HG02798 (cell line): ENCODE measurements around the gene RHEBL1.
A peak's percentile ranks its signal among the peaks of the same experiment; 100 is the strongest.

Experiments
- ATAC-seq: cut with Tn5 transposase; IDR thresholded peaks from one replicate; pipeline ENCODE4 v1.9.1; 2021; ENCODE audit warnings: mild to moderate bottlenecking; ENCODE audit not compliant: unreplicated experiment, poor library complexity

Gene RHEBL1, protein sequence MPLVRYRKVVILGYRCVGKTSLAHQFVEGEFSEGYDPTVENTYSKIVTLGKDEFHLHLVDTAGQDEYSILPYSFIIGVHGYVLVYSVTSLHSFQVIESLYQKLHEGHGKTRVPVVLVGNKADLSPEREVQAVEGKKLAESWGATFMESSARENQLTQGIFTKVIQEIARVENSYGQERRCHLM

DNA sequence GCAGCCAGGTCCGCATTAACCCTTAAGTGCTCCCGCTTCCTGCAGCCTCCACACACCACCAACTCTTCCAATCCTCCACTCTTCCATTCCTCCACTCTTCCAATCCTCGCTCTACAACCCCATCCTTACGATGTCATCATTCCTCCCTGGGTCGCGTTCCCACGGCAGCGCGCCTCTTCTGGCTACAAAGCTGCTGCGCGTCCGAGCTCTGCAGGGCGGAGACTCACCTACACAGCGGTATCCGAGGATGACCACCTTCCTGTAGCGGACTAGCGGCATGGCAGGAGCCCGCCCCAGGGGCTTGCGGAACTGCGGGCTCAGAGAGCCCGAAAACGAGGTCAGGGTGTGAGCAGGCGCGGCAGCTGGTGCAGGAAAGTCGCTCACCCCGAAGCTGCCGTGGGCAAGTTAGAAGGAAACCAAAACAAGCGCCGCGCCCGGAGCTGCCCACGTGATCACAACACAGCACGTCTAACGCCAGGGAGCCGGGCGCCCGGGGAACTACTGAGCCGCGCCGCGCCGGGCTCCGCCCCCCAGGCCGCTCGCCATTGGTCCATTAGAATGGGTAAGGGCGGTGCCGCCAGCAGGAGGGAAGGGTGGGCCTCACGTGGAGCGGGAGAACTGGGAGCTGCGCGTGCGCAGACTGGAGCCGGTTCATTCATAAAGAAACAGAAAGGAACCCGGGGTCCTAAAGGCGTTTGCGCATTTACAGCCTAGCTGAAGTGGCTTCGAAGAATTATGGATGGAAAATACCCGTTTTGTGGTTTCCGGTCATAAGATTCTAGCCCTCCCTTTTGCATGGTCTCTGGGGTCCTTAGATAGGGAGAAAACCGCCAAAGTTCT, at the start of gene RHEBL1:
TSS of gene RHEBL1 (minus strand) at position 473 of the 840 bp plus-strand sequence. CDS start at position 279, 194 bp downstream.
- peak; percentile 99 for ATAC-seq

DNA sequence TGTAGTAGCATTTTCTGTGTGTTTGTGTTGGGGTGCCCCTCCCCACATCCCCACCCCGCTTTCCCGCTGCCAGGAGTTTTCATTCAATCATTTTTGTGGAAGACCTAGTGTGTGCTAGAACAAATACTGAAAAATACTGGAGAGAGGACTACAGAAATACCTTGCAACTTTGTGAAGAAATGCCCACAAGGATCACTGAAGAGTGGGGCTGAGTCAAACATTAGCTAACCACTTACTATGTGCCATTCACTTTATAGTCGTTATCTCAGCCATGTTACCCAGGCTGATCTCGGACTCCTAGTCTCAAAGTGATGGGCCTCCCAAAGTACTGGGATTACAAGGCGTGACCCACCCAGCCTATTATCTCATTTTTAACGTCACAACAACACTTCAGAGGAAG, 41.4 kb upstream of the RHEBL1 start:
- no peak for ATAC-seq

DNA sequence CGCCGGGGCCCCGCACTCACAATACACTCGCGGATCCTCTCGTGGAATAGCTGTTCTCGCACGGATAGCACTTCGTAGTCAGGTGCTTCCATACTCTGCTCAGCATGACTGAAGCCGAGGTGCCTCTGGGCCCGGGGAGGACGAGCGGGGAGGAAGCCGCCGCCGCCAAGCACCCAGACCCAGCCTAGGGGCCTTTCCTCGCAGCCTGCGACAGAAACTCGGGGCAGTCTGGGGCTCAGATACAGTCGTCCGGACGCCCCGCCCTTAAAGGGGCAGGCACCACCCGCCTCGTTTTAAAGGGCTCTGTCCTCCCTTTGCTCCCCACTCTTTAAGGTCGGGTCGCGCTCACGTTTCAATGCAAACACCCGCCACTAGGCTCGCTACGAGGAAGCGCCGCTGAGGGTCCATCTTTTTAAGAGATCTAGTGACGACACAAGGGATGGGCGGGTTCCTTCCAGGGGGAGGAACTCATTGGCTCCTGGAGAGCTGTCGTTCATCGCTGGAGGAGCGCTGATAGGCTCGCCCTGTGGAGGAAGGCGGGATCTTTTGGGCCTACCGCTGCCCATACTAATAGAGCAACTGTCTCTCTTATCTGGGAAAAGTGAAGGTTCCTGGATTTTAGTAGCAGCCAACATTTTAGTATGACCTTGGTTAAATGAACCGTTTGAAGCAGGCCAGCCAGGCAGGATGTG, 40.8 kb upstream of the RHEBL1 start, which contains the start of gene LMBR1L:
TSS of gene LMBR1L (minus strand) at position 384 of the 692 bp plus-strand sequence. CDS start at position 92, 292 bp downstream.
- peak; percentile 99 for ATAC-seq

DNA sequence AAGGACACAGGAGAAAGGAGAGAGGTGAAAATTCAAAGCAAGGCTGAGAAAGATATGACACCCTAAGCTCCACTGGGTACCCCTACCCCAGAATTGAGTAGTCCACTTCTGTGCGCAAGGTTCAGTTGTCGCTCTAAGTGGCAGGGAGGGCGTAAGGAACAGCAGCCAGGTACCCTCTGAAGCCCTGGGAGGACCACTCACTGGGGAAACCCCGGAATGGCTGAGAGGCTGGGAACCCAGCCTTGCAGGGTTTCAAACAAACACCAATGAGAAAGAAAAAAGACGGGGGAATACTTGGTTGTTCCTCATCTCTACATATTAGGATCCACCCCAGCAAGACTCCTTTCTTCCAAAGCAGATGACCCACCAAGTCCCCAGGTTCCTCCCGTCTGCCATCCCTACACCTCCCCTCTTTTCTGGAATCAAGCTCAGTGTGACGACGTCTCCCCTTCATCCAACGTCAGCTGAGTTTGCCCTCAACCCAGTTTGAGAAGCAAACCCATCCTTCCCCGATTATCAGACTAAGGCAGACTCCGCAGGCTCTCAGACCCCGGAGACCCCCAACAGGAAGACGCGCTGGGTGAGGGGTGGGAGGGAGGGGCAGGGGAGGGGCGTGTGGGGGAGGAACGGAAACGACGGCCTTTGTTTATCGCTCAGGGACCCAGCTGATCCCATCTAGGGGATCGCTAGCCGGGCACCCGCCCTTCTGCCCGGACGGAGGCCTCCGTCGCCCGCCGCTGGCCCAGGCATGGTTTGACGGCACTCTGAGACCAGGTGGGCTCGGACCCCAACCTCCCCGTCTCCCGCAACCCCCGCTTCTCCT, 40.1 kb upstream of the RHEBL1 start:
- no peak for ATAC-seq

DNA sequence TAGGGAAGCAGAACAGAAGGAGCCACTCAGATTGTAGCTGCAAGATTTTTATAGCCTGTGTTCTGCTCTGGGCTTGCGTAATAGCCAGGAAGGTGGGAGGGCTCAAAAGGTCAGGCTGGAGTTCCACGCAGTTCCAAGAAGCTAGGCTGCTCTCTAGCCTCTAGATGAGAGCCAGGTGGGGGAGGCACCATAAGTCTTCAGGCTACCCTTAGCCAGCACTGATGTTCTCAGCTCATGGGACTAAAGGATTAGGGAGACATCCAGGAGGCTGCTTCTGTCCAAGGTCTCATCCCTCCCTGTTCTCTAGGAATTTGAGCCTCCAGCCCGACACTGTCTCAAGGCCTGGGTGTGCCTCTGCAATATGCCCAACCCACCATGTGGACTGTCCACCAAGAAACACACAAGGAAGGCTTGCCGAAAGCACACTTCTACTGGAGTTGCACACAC, 39.2 kb upstream of the RHEBL1 start:
- no peak for ATAC-seq

DNA sequence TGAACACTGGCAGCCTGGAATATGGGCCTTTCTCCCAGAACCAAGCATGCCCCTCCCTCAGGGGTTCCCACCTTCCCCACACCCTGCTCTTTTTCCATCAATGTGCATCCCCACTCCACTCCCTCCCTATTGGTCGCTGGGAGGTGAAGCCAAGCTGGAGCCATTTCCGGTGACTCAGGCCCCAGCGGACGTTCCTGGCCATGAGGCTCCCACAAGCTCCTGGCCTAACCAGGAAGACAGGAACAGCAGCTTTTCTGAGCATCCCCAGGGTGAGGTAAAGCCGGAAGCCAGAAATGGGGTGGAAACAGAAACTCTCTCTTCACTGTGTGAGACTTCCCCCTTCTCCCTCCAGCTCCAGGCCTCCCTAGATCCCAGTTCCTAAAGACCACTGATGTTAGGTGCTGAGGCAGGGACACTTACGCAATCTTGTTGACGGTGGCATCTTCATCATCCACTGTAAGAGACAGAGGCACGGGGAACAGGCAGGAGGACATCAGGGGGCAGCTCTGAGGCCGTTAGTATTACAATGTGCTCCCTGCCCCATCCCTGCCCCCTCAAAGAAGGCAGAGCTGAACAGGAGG, 35.8 kb upstream of the RHEBL1 start:
- no peak for ATAC-seq

DNA sequence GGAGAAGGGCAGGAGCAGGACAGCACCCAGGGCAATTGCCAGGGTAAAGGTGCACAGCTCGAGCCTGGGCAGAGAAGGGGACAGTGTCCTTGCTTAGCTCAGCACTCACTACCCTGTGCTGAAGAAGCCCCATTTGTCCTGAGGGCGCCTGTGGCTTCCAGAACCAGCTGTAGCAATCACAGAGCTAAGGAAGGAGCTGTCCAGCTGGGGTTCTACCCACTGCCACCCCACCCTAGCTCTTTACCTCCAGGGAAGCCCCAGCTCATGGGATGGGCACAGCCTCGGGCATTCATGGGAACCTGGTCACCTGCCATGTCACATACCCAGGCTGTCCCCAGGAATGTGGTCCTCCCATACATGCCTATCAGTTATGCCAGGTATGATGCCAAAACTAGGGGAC, 35.0 kb upstream of the RHEBL1 start:
- ATAC-seq, result no peak

DNA sequence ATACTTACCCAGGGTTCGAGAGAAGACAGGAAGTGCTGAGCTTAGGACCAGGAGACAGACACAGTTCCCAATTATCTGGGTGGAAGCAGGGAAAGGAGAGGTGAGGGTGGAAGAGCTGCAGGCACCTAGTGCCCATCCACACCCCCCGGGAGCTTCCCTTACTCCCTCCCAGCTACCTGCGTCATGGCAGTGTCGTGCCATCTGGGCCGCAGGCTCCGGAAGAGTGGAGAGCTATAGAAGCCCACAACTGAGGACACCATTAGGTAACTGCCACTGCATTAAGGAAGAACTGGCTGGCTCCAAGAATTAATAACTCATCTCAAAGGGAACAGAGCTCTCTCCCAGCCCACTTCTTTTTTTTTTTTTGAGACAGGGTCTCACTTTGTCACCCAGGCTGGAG, 30.6 kb upstream of the RHEBL1 start:
- no peak for ATAC-seq

DNA sequence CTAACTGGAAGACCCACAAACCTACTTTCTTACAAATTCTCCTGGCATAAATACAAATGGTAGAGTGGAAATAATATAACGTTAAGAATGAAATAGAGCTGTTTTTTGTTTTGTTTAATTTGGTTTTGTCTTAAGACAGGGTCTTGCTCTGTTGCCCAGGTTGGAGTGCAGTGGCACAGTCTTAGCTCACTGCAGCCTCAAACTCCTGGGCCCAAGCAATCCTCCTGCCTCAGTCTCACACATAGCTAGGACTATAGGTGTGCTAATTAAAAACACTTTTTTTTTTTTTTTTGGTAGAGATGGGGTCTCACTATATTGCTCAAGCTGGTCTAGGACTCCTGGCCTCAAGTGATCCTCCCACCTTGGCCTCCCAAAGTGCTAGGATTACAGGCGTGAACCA, 28.9 kb upstream of the RHEBL1 start:
- ATAC-seq, result no peak

DNA sequence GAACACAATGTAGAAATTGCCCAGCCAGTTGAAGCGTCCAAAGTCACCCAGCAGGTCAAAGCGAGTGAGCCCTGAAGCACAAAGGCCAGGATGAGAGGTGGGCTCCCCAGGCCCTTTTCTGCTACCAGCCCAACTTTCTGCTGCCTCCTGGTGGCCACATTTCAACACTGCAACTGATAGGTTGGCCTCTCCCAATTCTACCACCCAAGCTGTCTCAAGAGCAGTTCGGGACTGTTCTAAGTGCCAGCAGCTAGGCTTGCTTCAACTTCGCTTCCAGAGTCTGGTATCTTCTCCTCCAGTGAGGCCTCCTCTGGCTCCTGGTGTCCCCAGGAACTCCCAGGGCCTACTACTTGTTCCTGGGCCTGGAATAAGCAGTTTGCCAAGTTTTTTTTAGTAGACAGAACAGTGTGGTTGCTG, 28.3 kb upstream of the RHEBL1 start:
- ATAC-seq, result no peak

DNA sequence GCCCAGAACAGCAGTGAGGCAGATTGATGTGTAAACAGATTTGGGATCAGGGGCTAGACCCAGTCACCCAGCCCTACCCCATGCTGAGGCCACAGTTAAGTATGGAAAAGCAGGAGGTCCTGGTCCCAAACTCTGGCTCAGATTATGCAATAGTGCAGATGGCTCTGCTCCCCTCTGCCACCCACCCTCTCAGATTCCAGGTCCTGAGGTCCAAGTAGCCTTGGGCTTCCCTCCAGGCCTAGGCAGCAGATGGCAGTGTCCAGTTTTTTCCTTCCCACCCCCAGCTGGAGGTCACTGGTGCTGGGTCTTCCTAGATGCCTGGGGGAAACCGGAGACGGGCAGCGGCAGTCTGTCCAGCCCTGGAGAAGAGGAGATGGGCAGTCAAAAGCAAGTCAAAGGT, 27.6 kb upstream of the RHEBL1 start:
- ATAC-seq, result no peak

DNA sequence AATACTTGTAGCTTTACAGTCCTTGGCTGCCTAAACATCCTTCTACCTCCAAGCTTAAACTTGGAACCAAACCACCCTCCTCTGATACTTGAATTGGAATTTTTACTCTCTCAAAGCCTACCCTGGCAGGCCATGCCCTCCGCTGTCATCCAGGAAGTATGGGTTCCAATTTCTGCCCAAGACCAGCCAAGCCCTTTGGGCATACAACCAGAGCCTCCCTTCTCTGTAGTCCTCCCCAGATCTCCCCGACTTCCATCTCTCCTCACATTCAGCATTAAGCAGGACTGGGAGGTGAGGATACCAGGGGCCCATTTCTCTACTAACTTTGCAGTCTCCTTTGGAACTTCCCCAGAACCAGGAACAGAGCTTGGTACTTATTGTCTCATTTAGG, 25.2 kb upstream of the RHEBL1 start:
- no peak for ATAC-seq

DNA sequence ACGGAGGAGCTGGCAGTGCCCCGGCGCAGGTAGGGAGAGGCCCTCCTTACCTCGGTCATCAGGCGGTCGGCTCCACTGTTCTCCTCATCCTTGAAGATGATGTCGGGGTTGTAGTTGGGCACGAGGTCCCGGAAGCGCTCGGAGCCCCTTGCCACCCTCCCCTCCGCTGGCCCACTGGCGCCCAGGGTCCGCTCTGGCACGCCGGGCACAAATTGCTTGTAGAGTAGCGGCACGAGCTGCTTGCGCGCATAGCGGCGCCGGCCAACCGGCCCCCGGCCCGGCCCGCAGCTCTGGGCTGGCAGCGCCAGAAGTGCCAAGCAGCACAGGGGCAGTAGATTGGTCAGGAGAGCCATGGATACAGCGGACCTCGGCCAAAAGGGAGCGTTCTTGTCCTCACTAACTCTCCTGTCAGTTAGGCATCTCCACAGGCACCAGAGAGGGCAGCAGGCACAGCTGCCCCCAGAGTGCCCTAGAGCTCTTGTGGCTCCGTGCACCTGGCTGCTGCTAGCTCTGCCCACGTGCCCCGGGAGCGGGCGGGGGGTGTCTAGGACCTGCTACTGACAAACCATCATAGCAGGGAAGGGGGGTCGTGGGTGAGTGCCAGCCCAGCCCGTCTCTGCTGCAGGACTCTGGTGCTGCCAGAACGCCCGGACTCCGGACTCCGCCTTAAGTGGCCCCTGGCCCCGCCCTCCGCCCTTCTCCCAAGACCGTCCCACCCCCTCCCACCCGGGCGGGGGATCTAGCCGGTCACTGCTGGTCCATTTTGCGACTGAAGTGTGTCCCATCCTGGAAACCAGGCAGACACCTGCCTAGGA, 24.6 kb upstream of the RHEBL1 start, which contains the start of gene DHH:
TSS of gene DHH (minus strand) at position 642 of the 815 bp plus-strand sequence. CDS start at position 353, 289 bp downstream.
- ATAC-seq, result no peak

DNA sequence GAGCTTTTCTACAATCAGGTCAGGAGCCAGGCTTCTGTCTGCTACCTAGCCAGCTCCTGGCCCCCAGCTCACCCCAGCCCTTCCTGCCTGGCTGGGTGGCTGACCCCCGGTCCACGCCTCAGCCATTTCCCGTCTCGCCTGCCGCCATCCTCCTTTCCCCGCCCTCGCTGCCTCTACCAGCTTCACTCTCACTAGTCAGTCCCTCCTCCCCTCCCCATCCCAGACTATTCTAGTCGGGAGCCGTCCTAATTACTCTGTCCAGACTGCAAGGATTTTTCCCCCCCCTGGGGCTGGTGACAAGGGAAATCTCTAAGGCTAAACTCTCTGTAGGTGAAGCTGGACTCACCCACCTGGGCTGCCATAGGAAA, 24.0 kb upstream of the RHEBL1 start:
- ATAC-seq, result no peak

DNA sequence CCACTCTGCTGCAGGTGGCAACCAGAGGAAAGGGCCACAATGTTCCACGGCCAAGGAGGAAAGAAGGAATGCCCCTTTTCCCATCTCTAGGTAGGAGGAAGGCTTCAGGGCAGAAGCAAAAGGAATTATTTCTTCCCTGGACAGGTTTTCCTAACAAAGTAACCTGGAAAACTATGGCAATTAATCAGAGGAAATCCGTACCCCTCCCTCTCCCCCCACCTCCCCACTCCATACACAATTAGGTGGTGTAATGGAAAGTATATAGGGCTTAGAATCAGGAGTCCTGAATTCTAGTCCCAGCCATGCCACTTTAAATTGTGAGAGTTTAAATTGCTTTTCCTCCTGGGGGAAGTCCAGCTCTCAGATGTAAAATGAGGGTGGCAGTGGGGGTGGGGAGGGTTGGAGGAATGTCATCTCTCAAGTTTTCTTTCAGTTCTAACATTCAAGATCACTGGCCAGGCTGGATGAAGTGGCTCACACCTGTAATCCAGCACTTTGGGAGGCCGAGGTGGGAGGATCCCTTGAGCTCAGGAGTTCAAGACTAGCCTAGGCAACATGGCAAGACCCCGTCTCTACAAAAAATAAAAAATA, 23.1 kb upstream of the RHEBL1 start:
- ATAC-seq, result no peak

DNA sequence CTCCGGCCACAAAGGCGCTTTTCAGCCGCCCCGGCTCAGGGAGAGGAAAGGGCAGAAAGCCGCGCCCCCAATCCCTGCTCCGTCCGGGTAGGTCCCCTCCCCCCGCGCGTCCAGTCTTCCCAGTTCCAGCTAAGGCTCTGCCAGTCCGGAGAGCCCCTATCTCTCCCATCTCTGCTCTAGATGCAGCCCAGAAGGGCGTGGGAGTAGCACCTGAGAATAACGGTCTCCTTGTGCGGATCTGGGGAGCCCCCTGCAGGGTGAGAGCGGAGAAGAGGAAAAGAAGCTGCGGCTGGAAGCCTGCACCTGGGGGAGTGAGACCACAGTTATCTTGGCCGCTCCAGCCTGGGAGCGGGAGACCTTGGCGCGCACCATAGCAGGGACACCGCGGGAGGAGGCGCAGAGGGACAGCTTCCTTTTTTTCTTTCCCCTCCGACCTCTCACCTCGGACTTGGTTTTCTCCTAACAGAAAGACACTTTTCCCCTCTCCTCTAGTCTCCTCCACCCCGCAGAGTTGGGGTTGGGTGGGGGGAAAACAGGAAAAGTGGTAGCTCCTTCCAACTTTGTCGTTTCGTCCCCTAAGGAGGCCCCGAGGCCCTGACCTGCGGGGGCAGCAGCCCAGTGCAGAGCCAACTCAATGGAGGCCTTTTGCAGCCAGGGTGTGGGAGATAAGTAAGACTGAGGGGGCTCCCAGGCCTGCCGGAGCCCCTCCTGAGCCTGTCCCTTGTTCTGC, 22.5 kb upstream of the RHEBL1 start:
- no peak for ATAC-seq

DNA sequence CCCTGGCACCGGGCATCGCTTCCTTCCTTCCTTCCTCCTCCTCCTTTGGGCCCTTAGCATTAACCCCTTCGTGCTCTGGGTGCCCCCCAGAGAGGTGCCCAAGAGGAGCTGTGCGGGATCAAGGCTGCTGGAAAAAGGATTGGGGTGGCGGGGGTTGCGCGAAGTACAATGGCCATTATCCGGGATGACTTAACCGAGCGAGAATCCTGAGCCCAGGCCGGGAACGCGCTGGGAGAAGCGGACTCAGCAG, 22.0 kb upstream of the RHEBL1 start:
- no peak for ATAC-seq

DNA sequence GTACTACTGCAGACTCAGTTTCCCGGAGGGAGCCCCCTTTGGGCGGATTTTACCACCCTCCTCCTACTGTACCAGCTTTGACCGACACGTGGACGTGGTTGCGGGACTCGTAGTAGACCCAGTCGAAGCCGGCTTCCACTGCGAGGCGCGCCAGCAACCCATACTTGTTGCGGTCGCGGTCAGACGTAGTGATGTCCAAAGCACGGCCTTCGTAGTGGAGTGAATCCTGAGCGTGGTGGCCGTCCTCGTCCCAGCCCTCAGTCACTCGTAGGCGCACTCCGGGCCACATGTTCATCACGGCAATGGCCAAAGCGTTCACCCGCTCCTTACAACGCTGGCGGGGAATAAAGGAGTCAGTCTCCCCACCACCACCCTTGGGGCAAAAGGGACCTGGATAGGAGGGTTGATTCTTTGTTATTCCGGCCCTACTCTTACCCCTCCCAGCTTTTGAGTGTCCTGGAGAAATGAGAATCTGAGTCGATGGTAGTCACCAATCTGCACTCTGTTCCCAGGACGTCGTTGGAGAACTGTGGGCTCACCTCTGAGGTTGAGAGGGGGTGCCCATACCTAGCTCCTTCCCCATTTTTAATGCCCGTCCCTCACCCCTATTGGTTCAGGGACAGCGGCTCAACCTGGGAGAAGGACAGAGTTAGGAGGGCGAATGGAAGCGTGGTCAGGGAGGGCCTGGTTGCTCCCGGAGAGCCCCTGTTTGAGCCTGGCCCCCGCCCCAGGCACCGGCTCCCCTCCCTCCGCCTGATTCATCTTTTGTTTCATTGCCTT, 21.5 kb upstream of the RHEBL1 start:
- ATAC-seq, result no peak
